Stimulated activated CD4-positive, alpha-beta T cell treated with anti-CD3 and anti-CD28 coated beads, Interleukin-4, amount 100 ng/mL, for 24 hours (primary cell): Measurements from ENCODE around the gene NID1.

Source experiments
- DNase-seq: peaks from one replicate; pipeline ENCODE4 v3.0.0-alpha.2; 2020

The NID1 gene

GRCh38 chr1:235954306-235955283 is 110.3 kb downstream of the NID1 start:
- peak; percentile 28 for DNase-seq

- no peak for DNase-seq
These were observed 111.1 kb downstream of the NID1 start for GRCh38 chr1:235953801-235954200.

- DNase-seq = peak; percentile 62
These were observed 111.8 kb downstream of the NID1 start for GRCh38 chr1:235952950-235953615.

GRCh38 chr1:235951661-235952060 is 113.2 kb downstream of the NID1 start:
- DNase-seq = no peak

- DNase-seq = no peak
These were observed 114.6 kb downstream of the NID1 start for GRCh38 chr1:235950318-235950717.

GRCh38 chr1:235948774-235949427 is 116.0 kb downstream of the NID1 start:
- DNase-seq = no peak

- no peak for DNase-seq
These were observed 116.9 kb downstream of the NID1 start for GRCh38 chr1:235947989-235948388.

GRCh38 chr1:235946571-235946981 is 118.3 kb downstream of the NID1 start:
- no peak for DNase-seq

- DNase-seq = no peak
These were observed 118.9 kb downstream of the NID1 start for GRCh38 chr1:235945775-235946570.

GRCh38 chr1:235943581-235944114 is 121.2 kb downstream of the NID1 start:
- DNase-seq = no peak

GRCh38 chr1:235942979-235943575 is 121.8 kb downstream of the NID1 start:
- DNase-seq = no peak

- no peak for DNase-seq
These were observed 122.3 kb downstream of the NID1 start for GRCh38 chr1:235942625-235942934.

- DNase-seq = no peak
These were observed 122.8 kb downstream of the NID1 start for GRCh38 chr1:235941876-235942624.

GRCh38 chr1:235940285-235940684 is 124.6 kb downstream of the NID1 start:
- no peak for DNase-seq

- no peak for DNase-seq
These were observed 125.5 kb downstream of the NID1 start for GRCh38 chr1:235939480-235939775.

GRCh38 chr1:235938709-235939479 is 126.0 kb downstream of the NID1 start:
- no peak for DNase-seq

- DNase-seq = no peak
These were observed 127.8 kb downstream of the NID1 start for GRCh38 chr1:235937123-235937522.

GRCh38 chr1:235935235-235936225 is 129.4 kb downstream of the NID1 start:
- DNase-seq = no peak

- DNase-seq = no peak
These were observed 131.1 kb downstream of the NID1 start for GRCh38 chr1:235933766-235934116.
